HG03520 (cell line): ENCODE results near the gene ZNF544.
A peak's percentile ranks its signal among the peaks of the same experiment; 100 is the strongest.

Experiments
- ATAC-seq: cut with Tn5 transposase; IDR thresholded peaks from one replicate; pipeline ENCODE4 v1.9.1; 2021; ENCODE audit warnings: mild to moderate bottlenecking, moderate library complexity; ENCODE audit not compliant: unreplicated experiment

The ZNF544 gene

GRCh38 chr19:58228585-58229254 lies at the start of gene ZNF544:
Gene ZNF544 (plus strand): TSS chr19:58228914. CDS start chr19:58244024, 15,110 bp downstream.
- ATAC-seq = peak; percentile 71

- no peak for ATAC-seq
These were observed 46.7 kb upstream of the ZNF544 start for GRCh38 chr19:58181902-58182576.

DNA sequence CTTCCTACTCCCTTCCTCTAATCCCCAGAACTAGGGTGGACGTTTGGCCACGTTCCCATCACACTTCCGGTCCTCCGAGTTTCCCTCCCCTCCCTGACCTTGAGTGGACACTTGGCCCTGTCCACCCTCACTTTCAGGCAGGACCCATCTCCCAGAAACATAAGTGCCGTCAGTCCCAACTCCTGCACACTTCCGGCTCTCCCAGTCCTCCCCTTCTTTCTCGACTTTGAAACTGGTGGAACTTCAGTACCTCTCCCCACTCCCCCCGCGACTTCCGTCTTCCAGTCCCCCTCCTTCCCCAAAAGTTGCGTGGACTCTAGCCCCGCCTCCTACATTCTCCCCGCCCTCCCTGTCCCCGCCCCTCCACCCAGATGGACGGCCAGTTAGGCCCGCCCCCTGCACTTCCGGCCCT lies 46.1 kb upstream of the ZNF544 start:
- ATAC-seq = no peak

DNA sequence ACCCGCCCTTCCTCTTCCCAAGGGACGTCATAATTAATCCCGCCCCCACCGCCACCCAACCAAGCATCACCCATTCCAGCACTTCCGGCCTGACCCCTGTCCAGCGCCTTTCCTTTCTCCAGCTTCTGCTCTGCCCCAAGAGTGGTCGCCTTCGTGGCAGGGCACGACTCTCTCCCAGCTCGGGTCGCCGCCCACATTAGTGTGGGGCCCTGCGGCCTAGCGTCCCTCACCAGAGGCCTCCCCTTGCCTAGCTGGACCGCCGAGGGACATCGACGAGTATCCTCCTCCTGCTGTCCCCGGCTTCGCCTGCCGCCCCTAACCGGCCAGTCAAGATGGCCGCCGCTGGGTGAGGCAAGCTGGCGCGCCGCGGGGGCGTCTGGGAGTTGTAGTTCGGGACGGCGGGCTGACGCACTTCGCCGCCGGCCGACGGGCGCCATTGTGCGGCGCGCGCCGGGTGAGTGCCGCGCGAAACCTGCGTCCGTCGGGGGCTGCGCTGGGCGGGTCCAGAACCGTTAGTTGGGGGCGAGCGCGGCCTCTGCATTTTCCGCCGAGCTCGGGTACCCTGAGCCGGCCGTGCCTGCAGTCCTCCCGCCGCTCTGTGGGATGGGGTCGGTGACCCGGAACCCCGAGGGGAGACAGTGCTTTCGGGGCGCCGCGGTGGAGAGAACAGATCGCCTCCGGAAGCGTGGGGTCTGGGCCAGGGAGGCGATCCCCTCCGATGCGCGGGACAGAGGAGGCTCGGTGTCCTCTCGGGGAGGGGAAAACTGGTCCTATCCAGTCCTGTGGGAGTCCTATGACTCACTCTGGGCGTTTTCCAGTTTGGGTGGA lies 45.5 kb upstream of the ZNF544 start, which contains the start of gene ZNF274:
Gene ZNF274 (plus strand): TSS at position 73 of the 828 bp plus-strand sequence. CDS start 905 bp downstream, outside the sequence.
- ATAC-seq = peak; percentile 78

- no peak for ATAC-seq
These were observed 44.9 kb upstream of the ZNF544 start for GRCh38 chr19:58183817-58184215.

DNA sequence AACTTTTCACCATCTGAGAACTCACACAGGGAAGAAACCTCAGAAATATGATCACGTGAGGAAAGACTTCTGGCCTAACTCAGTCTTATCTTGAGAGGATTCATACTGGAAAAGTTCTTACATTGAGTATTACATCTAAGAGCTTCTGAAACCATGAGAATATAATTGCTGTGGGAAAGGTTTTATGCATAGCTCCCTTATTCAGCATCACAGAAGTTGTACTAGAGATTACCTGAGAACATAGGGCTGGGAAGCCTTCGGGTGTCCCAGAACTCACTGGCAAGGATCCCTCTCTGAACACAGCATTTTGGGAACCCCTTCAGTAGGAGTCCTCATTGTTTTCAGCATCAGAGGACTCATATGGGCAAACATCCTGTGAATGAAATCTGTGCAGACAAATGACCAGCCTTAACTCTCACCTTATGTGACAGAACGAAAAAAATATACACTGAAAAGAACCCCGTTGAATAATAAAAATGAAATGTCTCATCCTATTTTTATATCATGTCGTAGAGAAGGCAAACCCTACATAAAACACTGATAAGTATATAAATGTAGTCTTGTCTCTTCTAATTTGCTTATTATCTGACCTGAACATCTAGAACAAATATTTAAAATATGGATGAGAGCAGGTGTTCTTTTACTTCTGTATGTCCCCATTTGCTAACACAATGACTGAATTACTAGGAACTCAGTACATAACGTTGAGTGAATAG lies 31.7 kb upstream of the ZNF544 start:
- ATAC-seq = no peak

DNA sequence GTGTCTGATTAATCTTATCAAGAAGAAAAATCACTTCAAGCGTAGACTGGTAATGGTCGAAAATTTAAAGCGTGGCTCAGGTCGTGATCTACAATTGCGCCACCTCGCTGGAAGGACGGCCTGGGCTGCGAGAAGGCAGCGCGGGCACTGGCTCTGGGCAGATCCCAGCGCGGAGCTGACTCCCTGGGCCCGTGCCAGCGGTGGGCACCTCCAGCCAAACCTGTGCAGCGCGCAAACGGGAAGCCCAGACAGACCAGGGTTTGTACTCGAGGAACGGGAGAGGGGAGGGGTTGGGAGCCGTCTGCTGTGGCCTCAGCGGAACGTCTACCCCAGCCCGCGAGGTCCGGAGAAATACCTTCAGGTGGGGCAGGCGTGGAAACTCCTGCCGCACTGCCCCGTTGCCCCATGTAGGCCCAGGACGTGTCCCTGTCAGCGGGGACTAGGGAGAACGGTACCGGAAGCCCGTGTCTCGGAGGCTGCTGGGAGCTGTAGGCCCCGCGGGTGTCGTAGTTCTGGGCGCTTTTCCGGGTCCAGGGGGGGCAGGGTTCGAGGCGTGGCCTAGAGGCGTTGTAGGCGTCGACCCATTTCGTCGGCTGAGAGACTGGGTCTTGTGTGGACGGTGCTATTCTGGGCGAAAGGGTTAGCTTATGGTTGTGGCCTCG lies 24.8 kb upstream of the ZNF544 start:
- no peak for ATAC-seq

- ATAC-seq = no peak
These were observed 24.1 kb upstream of the ZNF544 start for GRCh38 chr19:58204566-58204965.

DNA sequence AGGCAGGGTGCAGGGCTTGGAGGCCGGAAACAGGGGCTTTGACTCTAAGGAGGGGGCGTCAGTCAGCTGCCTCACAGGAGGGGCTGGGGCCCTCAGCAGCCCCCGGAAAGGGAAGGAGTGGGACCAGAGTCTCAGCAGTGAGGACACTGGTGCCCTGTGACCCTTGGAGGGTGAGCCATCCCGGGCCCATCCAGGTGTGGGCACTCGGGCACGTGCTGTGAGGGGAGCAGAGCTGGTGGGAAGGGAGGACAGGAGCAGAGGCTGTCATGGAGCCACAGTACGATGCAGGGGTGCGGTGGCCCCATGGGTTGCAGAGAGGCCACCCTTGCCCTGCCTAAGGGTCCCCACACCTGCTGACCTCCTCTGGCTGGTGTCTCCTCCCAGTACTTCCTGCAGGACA lies 19.1 kb upstream of the ZNF544 start:
- ATAC-seq = no peak

GRCh38 chr19:58212336-58213074 lies 16.2 kb upstream of the ZNF544 start:
- no peak for ATAC-seq

DNA sequence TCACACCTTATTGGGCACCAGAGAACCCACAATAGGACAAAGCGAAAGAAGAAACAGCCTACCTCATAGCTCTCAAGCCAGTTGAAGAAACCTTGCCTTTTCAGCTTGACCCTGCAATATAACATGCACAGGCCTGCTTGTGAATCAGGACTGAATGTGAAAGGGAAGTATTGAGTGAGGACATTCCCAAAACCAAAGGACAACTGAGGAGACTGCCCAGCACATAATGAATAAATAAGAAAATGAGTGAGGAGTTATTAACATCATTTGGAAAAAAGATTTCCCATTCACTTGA lies 15.7 kb upstream of the ZNF544 start:
- no peak for ATAC-seq

DNA sequence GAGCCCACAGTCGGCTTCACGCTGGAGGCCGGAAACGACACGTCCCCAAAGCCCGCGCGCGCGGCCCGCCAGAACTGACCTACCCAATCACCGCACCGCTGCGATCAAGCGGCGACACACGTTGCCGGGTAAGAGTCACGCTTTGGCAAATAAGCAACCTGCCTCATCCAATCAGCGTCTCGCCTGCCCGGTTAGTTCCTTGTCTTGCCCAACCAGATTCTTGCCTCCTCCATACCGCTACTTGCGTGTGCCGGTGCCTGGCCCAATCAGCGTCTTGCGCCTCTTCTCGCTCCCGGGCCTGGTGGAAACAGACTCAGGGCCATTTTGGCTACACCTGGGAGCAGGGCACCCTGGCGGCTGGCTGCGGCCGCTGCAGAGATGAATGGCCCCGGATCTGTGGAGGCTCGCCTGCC lies 11.6 kb upstream of the ZNF544 start:
- no peak for ATAC-seq

DNA sequence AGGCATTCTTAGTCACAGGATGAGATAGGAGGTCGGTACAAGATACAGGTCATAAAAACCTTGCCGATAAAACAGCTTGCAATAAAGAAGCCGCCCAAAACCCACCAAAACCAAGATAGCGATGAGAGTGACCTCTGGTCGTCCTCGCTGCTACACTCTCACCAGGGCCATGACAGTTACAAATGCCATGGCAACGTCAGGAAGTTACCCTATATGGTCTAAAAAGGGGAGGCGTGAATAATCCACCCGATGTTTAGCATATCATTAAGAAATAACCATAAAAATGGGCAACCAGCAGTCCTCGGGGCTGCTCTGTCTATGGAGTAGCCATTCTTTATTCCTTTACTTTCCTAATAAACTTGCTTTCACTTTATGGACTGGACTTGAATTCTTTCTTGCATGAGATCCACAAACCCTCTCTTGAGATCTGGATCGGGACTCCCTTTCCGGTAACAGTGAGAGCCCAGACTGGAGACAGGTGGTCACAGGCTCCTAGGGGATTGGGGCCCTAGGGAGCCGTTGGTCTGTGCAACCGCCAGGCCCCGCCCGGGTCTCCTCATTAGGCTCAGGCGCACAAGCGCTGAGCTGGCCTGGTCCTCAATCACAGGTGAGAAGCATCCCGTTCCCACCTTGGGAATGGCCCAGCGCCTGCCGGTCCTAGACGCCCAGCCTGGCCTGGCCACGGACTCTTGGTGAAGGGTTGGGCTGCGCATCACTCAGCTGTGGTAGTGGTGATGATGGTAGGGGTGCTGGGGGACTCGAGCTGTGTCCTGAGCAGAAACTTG lies 10.9 kb upstream of the ZNF544 start:
- no peak for ATAC-seq

- no peak for ATAC-seq
These were observed 9.8 kb upstream of the ZNF544 start for GRCh38 chr19:58218899-58219298.

DNA sequence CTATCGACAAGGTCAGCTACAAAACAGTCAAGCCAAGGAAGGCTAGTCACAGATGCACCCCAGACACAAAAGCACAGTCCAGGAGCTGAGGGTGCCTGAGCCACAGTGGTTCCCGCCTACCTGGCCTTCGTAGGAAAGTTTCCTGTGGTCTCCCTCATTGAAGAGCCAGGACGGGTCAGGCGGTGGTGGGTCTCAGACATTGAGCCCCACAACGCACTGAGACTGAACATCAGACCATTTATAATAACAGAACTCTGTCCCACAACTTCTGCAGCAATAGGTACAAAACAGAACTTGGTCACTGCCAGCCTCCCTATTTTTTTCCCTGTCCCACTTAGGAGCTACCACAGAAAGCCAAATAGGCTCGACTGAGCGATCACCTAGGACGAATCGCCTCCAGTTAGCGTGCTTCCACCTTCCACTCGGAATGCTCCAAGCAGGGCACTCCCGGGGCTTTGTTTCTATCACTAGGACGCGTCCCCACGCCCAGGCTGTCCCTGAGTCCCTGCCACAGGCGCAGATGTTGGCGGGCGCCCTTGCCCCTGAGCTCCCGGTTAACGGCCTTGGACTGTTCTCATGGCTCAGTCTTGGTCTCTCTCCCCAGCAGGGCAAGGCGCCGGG lies 640 bp upstream of the ZNF544 start:
- ATAC-seq = no peak

- ATAC-seq = no peak
These were observed 533 bp downstream of the ZNF544 start for GRCh38 chr19:58229255-58229639.

DNA sequence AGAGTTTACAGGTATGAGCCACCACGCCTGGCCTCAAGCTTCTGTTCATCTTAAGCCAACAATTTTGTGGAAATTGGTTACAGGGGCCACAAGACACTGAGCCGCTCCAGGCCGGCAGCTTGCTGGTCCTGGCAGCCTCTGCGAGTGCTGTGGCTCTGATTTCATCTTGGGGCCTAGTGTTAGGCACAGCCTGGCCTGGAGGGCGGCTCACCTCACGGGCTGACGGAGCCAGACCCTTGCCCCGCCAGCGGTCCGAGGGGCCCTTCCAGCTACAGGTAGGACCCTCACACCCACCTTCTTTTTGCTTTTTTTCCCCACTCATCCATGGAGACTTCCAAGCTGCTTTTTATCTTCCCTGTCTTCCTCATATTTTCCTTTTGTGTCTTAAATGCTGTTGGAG lies 8.6 kb downstream of the ZNF544 start:
- no peak for ATAC-seq

DNA sequence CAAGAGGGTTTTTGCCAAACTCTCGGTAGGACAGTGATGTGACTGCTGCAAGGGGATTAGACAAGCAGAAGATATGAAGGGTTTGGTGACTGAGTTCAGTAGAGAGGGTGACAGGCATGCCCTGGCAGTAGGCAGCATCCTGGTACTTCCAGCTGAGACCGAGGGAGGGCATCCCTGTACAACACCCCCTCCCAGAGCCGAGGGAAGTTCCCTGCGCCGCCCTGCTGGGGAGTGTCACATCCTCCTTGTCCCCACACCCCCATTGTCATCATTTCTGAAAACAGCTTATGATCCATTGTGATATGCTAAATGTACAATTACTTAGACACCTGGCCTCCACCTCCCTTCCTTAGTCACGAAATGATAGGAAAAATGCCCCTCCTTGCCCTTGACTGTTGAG lies 14.6 kb downstream of the ZNF544 start:
- no peak for ATAC-seq

GRCh38 chr19:58248886-58249285 lies 20.2 kb downstream of the ZNF544 start:
- no peak for ATAC-seq
